Measurements from ENCODE around the gene PRDM16. TPM values are rescaled to one million over a fixed set of nuclear protein-coding genes. Genes with fewer than 3 reads are reported as not detected.

The PRDM16 gene
- total and polyA plus RNA-seq, 2 experiments from 2014 or later: 41.8 to 55.8 TPM

- Histone ChIP-seq H3K4me1 (ENCODE audit: low read depth) (peaks cover 3% of the 10 kb centered on the region), H3K4me3 (no peak overlapping the region), H3K27ac (no peak overlapping the region), H3K27me3 (no peaks in the 10 kb centered on the region), H3K9me3 (ENCODE audit: low read depth) (no peaks in the 10 kb centered on the region), H3K36me3 (peaks cover 15% of the 10 kb centered on the region)
- no peak for TF ChIP-seq CTCF (IDR thresholded peaks at IDR 0.05; ENCODE audit: low read depth, low read length)
- no peak for DNase-seq (ENCODE audit: low read depth in 1 of 2, low spot score in 1 of 2)
Measured at GRCh38 chr1:3429320-3429719, 360.3 kb downstream of the PRDM16 start.

GRCh38 chr1:3429766-3430165, 360.8 kb downstream of the PRDM16 start:
- Histone ChIP-seq H3K4me3 (no peak overlapping the region), H3K4me1 (ENCODE audit: low read depth) (no peaks in the 10 kb centered on the region), H3K27me3 (no peaks in the 10 kb centered on the region), H3K27ac (no peak overlapping the region), H3K36me3 (peaks cover 15% of the 10 kb centered on the region), H3K9me3 (ENCODE audit: low read depth) (no peaks in the 10 kb centered on the region)
- TF ChIP-seq CTCF (IDR thresholded peaks at IDR 0.05; ENCODE audit: low read depth, low read length): no peak
- no peak for DNase-seq (ENCODE audit: low read depth in 1 of 2, low spot score in 1 of 2)

GRCh38 chr1:3430406-3430805, 361.4 kb downstream of the PRDM16 start:
- no peak for TF ChIP-seq CTCF (IDR thresholded peaks at IDR 0.05; ENCODE audit: low read depth, low read length)
- peaks cover 15% of the 10 kb centered on the region for H3K36me3 ChIP-seq
- no peaks in the 10 kb centered on the region for H3K9me3 ChIP-seq (ENCODE audit: low read depth)
- no peak for DNase-seq (ENCODE audit: low read depth in 1 of 2, low spot score in 1 of 2)
- no peak overlapping the region for H3K4me3 ChIP-seq
- H3K27me3 ChIP-seq: no peaks in the 10 kb centered on the region
- H3K4me1 ChIP-seq (ENCODE audit: low read depth): no peaks in the 10 kb centered on the region
- no peak overlapping the region for H3K27ac ChIP-seq

- no peak for TF ChIP-seq CTCF (IDR thresholded peaks at IDR 0.05; ENCODE audit: low read depth, low read length)
- no peaks in the 10 kb centered on the region for H3K9me3 ChIP-seq (ENCODE audit: low read depth)
- no peak overlapping the region for H3K4me3 ChIP-seq
- H3K27me3 ChIP-seq: no peaks in the 10 kb centered on the region
- no peak for DNase-seq (ENCODE audit: low read depth in 1 of 2, low spot score in 1 of 2)
- no peak overlapping the region for H3K27ac ChIP-seq
- H3K36me3 ChIP-seq: peaks cover 15% of the 10 kb centered on the region
- H3K4me1 ChIP-seq (ENCODE audit: low read depth): no peaks in the 10 kb centered on the region
Measured at GRCh38 chr1:3430820-3431219, 361.8 kb downstream of the PRDM16 start.

GRCh38 chr1:3431266-3431665, 362.3 kb downstream of the PRDM16 start:
- Histone ChIP-seq H3K36me3 (peaks cover 12% of the 10 kb centered on the region), H3K9me3 (ENCODE audit: low read depth) (no peaks in the 10 kb centered on the region), H3K27ac (no peak overlapping the region), H3K27me3 (no peaks in the 10 kb centered on the region), H3K4me3 (no peak overlapping the region), H3K4me1 (ENCODE audit: low read depth) (no peaks in the 10 kb centered on the region)
- TF ChIP-seq CTCF (IDR thresholded peaks at IDR 0.05; ENCODE audit: low read depth, low read length): peak; percentile 13
- DNase-seq (ENCODE audit: low read depth in 1 of 2, low spot score in 1 of 2): no peak

- no peak for DNase-seq (ENCODE audit: low read depth in 1 of 2, low spot score in 1 of 2)
- peaks cover 8% of the 10 kb centered on the region for H3K36me3 ChIP-seq
- H3K27me3 ChIP-seq: no peaks in the 10 kb centered on the region
- H3K4me3 ChIP-seq: no peak overlapping the region
- no peaks in the 10 kb centered on the region for H3K9me3 ChIP-seq (ENCODE audit: low read depth)
- TF ChIP-seq CTCF (IDR thresholded peaks at IDR 0.05; ENCODE audit: low read depth, low read length): no peak
- no peaks in the 10 kb centered on the region for H3K4me1 ChIP-seq (ENCODE audit: low read depth)
- H3K27ac ChIP-seq: no peak overlapping the region
Measured at GRCh38 chr1:3431686-3432085, 362.7 kb downstream of the PRDM16 start.

Data from cardiac muscle cell (in vitro differentiated cells and primary cell).